NB4 (cell line): ENCODE data around the gene TBCK.

Experiments used
- POLR2A ChIP-seq: IDR thresholded peaks from 2 replicates; pipeline ENCODE4 v1.6.1; 2011; ENCODE audit warnings: mild to moderate bottlenecking; ENCODE audit not compliant: insufficient read length; ENCODE audit errors: extremely low read depth
- TF ChIP-seq, protein P1 (sequence below): IDR thresholded peaks from one replicate; pipeline ENCODE4 v1.5.1; 2012; ENCODE audit warnings: low read depth, low read length
- TF ChIP-seq, protein P2 (sequence below): IDR thresholded peaks from 2 replicates; pipeline ENCODE4 v1.6.1; 2011; ENCODE audit warnings: low read depth, low read length

- TF ChIP-seq, protein P1, sequence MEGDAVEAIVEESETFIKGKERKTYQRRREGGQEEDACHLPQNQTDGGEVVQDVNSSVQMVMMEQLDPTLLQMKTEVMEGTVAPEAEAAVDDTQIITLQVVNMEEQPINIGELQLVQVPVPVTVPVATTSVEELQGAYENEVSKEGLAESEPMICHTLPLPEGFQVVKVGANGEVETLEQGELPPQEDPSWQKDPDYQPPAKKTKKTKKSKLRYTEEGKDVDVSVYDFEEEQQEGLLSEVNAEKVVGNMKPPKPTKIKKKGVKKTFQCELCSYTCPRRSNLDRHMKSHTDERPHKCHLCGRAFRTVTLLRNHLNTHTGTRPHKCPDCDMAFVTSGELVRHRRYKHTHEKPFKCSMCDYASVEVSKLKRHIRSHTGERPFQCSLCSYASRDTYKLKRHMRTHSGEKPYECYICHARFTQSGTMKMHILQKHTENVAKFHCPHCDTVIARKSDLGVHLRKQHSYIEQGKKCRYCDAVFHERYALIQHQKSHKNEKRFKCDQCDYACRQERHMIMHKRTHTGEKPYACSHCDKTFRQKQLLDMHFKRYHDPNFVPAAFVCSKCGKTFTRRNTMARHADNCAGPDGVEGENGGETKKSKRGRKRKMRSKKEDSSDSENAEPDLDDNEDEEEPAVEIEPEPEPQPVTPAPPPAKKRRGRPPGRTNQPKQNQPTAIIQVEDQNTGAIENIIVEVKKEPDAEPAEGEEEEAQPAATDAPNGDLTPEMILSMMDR, result no peak
- no peak for TF ChIP-seq POLR2A
- TF ChIP-seq, protein P2, sequence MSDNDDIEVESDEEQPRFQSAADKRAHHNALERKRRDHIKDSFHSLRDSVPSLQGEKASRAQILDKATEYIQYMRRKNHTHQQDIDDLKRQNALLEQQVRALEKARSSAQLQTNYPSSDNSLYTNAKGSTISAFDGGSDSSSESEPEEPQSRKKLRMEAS, result no peak
These were observed 42.2 kb downstream of the TBCK start for GRCh38 chr4:106273831-106274230.
